COR-L47 (cell line): Measurements from ENCODE around the gene SYNPO.

ENCODE experiments used
- DNase-seq: peaks from one replicate; lab custom pipeline; 2025; lab: John Stamatoyannopoulos, UW

Gene SYNPO

DNA sequence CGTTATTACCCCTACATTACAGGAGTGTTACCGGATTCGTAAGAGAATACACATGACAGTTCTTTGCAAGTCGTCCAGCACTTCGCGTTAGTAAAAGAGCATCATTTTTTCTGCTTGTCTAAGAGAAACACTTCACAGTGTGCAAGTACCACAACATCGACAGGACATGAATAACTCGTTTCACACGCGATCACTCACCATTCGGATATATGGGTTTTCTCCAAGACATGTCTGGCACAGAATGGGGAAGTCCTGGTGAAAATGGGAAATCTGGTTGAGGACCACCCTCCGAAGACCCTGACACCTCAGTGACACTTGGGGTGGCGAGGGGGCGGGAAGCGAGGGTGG lies 59.8 kb downstream of the SYNPO start:
- DNase-seq = no peak

DNA sequence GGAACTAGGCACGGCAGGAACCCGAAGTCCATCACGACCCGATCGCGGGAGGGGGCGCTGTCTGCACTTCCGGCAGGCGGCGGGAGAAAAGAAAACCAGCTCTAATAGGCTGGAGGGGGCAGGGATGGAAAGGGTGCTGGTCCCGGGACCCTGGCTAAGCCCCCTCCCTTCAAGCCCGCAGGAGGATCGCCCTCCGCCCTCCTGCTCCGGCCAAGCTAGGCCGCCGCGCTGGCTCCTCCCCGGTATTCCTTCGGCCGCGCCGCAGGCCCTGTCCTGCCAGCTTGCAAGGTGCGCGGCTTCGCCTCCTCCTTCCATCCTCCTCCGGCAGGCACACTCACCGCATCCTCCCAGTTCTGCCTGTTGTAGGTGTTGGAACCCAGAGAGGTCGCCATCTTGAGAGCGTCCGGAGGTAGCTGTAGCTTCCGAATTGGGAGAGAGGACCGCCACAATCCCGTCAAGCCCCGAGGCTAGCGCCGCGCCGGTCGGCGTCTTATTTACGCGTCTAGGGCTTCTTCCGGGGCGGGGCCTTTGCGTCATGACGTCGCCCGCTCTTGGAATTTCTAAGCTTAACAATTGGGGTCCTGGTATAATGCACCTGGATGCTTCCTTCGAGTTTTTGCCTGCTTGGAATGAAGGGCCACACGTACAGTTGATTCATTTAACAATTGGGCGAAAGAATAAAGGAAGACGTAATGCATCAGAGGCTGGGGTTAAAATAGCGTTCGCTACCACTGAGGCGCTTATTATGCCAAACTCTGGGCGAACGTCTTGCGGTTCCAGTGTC lies 60.3 kb downstream of the SYNPO start, which contains the start of gene RBM22:
Gene RBM22, minus strand, starts transcription at position 469 of the 784 bp plus-strand sequence. Its CDS starts 77 bp downstream, at position 392.
- DNase-seq = peak; percentile 89

DNA sequence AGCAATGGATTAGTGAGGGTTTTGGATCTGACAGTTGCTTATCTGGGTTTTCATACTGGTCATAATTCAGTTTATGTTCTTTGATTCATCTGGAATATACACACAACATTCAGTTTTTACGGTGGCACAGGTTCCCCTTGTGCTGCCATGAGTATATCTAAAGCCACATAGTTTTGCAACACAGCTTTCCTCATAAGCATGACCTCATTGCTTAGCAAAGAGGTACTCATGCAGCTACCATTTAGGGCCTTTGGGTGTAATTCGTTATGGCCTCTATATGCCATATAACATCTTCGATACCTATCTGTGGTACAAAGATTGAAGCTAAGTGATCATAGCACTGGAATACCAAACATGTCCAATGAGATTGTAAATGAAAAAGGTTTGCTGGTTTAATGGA lies 63.3 kb downstream of the SYNPO start:
- no peak for DNase-seq

DNA sequence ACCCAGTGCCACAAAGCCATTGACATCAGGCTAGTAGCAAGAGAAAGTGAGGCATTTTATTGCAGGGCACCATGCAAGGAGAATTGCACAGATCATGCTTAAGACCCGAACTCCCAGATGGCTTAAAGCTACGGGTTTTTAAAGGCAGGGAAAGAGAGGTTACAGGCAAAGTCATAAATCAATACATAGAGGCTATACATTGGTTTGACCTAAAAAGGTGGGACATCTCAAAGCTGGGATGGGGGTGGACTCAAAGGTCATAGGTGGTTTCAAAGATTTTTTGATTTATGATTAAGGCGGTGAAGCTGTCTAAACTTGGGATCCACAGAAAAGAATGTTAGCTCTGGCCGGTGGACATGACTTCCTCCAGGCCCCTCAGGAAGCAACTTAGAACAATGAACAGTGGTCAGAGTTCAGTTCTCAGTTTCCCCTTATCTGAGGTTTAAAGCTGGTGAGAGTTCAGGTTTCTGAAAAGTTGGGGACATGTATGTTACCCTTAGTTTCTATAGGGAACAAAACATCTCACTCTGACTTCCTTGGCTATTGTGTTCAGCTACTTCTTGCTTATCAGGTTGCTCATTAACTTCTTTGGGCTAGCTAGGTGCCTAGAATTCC lies 66.4 kb downstream of the SYNPO start:
- DNase-seq = no peak
